Body of pancreas (tissue), 4 donors: ENCODE data around the gene DCAF8.

Source experiments
- CTCF ChIP-seq, 7 experiments: fragments of 450-650 bp in 4 of 7; fragments of 200-600 bp in 3 of 7; sonication (generic) in 3 of 7; IDR thresholded peaks; one replicate each; pipeline ENCODE4 v1.5.1; 2016 to 2019; ENCODE audit warnings: antibody characterized with exemption in 7 of 7
- POLR2A ChIP-seq, 3 donors: fragments of 450-650 bp; IDR thresholded peaks; one replicate each; pipeline ENCODE4 v1.6.1; 2016; ENCODE audit warnings: antibody characterized with exemption in 3 of 3, mild to moderate bottlenecking in 2 of 3

GRCh38 chr1:160210561-160210960, 51.8 kb downstream of the DCAF8 start:
- no peak for TF ChIP-seq CTCF (IDR thresholded peaks at IDR 0.05)
- TF ChIP-seq POLR2A (IDR thresholded peaks at IDR 0.05) = no peak
